ENCODE measurements around the gene TXNRD1.

GRCh38 chr12:104257913-104258472 is 42.4 kb downstream of the TXNRD1 start:
- TF ChIP-seq CTCF (conservative IDR thresholded peaks at IDR 0.05 in 1 of 2, IDR thresholded peaks at IDR 0.05 in 1 of 2; ENCODE audit: low read depth in 1 of 2, low read length in 2 of 2) (no peak), EZH2 (IDR thresholded peaks at IDR 0.05; ENCODE audit: low read length, missing control alignments) (no peak)
